WI38 (cell line): ENCODE data around the gene YWHAG.
"Not testable (repeated sequence)": the region's sequence is repeated elsewhere in the genome, so short reads cannot be mapped to it uniquely, and the experiment has no call there.

Experiments
- H3K4me3 ChIP-seq: 2 replicates; pipeline ENCODE4 v1.5.1; 2011; ENCODE audit warnings: low read depth, mild to moderate bottlenecking, control low read depth, low read length
- CTCF ChIP-seq: IDR thresholded peaks from 2 replicates; pipeline ENCODE4 v1.5.1; 2012; ENCODE audit warnings: low read depth, mild to moderate bottlenecking, control low read depth, low read length

Gene YWHAG

GRCh38 chr7:76390092-76390491 is 31.3 kb upstream of the YWHAG start:
- no peak overlapping the region for H3K4me3 ChIP-seq
- no peak for TF ChIP-seq CTCF

DNA sequence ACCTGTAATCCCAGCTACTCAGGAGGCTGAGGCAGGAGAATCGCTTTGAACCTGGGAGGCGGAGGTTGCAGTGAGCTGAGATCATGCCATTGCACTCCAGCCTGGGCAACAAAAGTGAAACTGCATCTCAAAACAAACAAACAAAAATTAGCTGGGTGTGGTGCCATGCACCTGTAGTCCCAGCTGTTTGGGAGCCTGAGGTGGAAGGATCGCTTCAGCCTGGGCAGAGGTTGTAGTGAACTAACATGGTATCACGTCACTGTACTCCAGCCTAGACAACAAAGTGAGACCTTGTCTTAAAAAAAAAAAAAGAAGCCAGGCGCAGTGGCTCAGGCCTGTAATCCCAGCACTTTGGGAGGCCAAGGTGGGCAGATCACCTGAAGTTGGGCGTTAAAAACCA is 29.0 kb upstream of the YWHAG start:
- H3K4me3 ChIP-seq = not testable (repeated sequence)

DNA sequence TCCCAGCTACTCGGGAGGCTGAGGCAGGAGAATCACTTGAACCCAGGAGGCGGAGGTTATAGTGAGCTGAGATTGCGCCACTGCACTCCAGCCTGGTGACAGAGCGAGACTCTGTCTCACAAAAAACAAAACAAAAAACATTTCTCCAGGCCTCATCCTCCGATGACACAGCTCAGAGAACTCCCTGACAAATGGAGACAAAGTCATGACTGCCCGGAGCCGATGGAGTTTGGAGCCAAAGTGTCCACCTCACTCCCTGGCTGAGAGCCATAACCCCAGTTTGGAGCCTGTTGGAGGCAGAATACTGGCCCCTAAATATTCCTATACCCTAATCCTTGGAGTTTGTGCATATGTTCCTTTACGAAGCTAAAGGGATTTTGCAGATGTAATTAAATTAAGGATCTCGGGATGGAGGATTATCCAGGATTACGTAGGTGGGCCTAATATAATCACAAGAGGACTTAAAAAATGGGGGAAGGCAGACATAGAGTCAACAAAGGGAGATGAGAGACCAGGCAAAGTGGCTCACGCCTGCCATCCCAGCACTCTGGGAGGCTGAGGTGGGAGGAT is 28.0 kb upstream of the YWHAG start:
- TF ChIP-seq CTCF = no peak
- H3K4me3 ChIP-seq = no peak overlapping the region

GRCh38 chr7:76383089-76383944 is 24.5 kb upstream of the YWHAG start:
- no peak overlapping the region for H3K4me3 ChIP-seq
- no peak for TF ChIP-seq CTCF

DNA sequence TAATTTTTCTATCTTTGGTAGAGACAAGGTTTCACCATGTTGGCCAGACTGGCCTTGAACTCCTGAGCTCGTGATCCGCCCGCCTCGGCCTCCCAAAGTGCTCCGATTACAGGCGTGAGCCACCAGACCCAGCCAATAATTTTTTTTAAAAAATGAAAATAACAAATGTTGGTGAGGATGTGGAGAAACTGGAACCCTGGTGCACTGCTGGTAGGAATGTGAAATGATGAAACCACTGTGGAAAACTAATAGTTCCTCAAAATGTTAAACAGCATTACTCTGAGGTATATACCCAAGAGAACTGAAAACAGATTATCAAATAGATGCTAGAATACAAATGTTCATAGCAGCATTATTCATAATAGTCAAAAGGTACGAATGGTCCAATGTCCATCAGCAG is 23.0 kb upstream of the YWHAG start:
- H3K4me3 ChIP-seq = no peak overlapping the region
- no peak for TF ChIP-seq CTCF

DNA sequence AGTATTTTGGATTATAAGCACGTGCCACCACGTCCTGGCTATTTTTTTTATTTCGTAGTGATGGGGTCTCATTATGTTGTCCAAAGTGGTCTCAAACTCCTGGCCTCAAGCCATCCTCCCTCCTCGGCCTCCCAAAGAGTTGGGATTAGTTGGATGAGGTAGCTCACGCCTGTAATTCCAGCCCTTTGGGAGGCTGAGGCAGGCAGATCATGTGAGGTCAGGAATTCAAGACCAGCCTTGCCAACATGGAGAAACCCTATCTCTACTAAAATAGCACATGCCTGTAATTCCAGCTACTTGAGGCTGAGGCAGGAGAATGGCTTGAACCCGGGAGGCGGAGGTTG is 21.8 kb upstream of the YWHAG start:
- TF ChIP-seq CTCF = no peak
- no peak overlapping the region for H3K4me3 ChIP-seq

DNA sequence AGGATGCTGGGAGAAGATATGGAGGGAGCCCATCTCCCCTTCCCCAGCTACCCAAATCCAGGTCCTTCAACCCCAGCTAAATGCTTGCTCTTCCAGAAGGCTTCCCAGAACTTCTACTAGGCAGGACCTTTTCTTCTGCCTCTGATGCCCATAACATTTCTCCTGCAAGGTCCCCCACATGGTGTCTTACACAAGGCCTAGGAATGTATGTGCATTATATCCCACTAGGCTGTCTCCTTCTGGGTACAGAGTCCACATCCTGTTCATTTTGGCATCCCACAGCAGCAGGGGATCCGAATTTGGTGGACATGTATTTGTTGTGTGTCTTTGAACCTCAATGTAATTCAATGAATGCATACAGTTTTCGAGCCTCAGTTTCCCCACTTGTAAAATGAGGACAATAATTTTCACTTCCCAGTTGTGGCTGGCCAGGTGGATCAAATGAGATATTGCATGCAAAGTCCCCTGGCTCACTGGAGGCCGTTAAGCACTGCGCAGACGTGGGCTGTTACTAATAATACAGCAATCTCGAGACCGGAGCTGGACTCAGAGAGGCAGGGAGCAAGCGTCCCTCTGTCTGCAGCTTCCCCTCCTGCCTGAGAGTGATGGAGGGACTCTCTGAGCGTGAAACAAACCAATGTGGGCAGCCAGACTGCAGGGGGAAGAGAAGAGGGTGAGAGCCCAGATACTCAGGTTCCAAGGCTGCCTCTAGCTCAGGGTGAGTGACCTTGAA is 18.6 kb upstream of the YWHAG start:
- no peak for TF ChIP-seq CTCF
- H3K4me3 ChIP-seq = no peak overlapping the region
